Liver (tissue), 9 donors: ENCODE data around the gene TMX2. TPM values are rescaled to one million over a fixed set of nuclear protein-coding genes. Genes with fewer than 3 reads are reported as not detected.
A peak's percentile ranks its signal among the peaks of the same experiment; 100 is the strongest.

ENCODE experiments used
- DNase-seq: peaks from one replicate; pipeline ENCODE4 v3.0.0-alpha.2; 2017; ENCODE audit warnings: low spot score
- H3K27ac ChIP-seq, 2 donors: one replicate each; pipeline ENCODE4 v1.7.0; 2013; ENCODE audit warnings: inconsistent platforms in 2 of 2, low read length in 2 of 2, control low read depth in 1 of 2, low read depth in 1 of 2, mild to moderate bottlenecking in 1 of 2
- H3K27me3 ChIP-seq, 4 donors: one replicate each; pipeline versions ENCODE4 v1.6.1 to v1.7.0; 2013; ENCODE audit warnings: low read length in 3 of 4, inconsistent platforms in 1 of 4, mild to moderate bottlenecking in 1 of 4, moderate library complexity in 1 of 4; ENCODE audit not compliant: control insufficient read depth in 4 of 4, insufficient read depth in 4 of 4
- H3K36me3 ChIP-seq, 4 donors: one replicate each; pipeline versions ENCODE4 v1.6.1 to v1.7.0; 2013; ENCODE audit warnings: low read length in 3 of 4, mild to moderate bottlenecking in 3 of 4, low read depth in 1 of 4, moderate library complexity in 1 of 4; ENCODE audit not compliant: control insufficient read depth in 4 of 4, insufficient read depth in 3 of 4
- H3K4me1 ChIP-seq, 4 donors: one replicate each; pipeline versions ENCODE4 v1.6.1 to v1.7.0; 2013; ENCODE audit warnings: low read length in 3 of 4, mild to moderate bottlenecking in 3 of 4, moderate library complexity in 1 of 4; ENCODE audit not compliant: control insufficient read depth in 4 of 4, insufficient read depth in 4 of 4
- H3K4me3 ChIP-seq, 3 donors: one replicate each; pipeline versions ENCODE4 v1.6.1 to v1.7.0; 2013; ENCODE audit warnings: low read length in 3 of 3, control low read depth in 1 of 3, low read depth in 1 of 3, mild to moderate bottlenecking in 1 of 3
- H3K9ac ChIP-seq, 2 donors: one replicate each; pipeline ENCODE4 v1.7.0; 2013; ENCODE audit warnings: low read length in 2 of 2, mild to moderate bottlenecking in 2 of 2, moderate library complexity in 2 of 2, control low read depth in 1 of 2, low read depth in 1 of 2
- H3K9me3 ChIP-seq, 4 donors: one replicate each; pipeline versions ENCODE4 v1.6.1 to v1.7.0; 2013; ENCODE audit warnings: low read length in 3 of 4; ENCODE audit not compliant: control insufficient read depth in 4 of 4
- ATF3 ChIP-seq: IDR thresholded peaks from 2 replicates; pipeline ENCODE4 v1.6.1; 2016; ENCODE audit warnings: antibody characterized with exemption
- EGR1 ChIP-seq, 2 donors: IDR thresholded peaks; 2 replicates each; pipeline ENCODE4 v1.6.1; 2016 to 2018; ENCODE audit warnings: antibody characterized with exemption in 2 of 2, low read depth in 2 of 2
- FOXA1 ChIP-seq: IDR thresholded peaks from 2 replicates; pipeline ENCODE4 v1.6.1; 2016; ENCODE audit warnings: antibody characterized with exemption
- FOXA2 ChIP-seq: IDR thresholded peaks from 2 replicates; pipeline ENCODE4 v1.6.1; 2016; ENCODE audit warnings: antibody characterized with exemption
- GABPA ChIP-seq, 2 donors: IDR thresholded peaks in 1 of 2; conservative IDR thresholded peaks in 1 of 2; 2 replicates each; pipeline ENCODE4 v1.6.1; 2016; ENCODE audit warnings: antibody characterized with exemption in 2 of 2, mild to moderate bottlenecking in 1 of 2, moderate library complexity in 1 of 2
- HNF4A ChIP-seq, 2 donors: conservative IDR thresholded peaks; 2 replicates each; pipeline ENCODE4 v1.6.1; 2016; ENCODE audit warnings: antibody characterized with exemption in 2 of 2, mild to moderate bottlenecking in 2 of 2
- HNF4G ChIP-seq: IDR thresholded peaks from 2 replicates; pipeline ENCODE4 v1.6.1; 2016; ENCODE audit warnings: antibody characterized with exemption
- JUND ChIP-seq, 2 donors: IDR thresholded peaks; 2 replicates each; pipeline ENCODE4 v1.6.1; 2016; ENCODE audit warnings: antibody characterized with exemption in 2 of 2
- NR2F2 ChIP-seq: IDR thresholded peaks from 2 replicates; pipeline ENCODE4 v1.6.1; 2016; ENCODE audit warnings: antibody characterized with exemption
- SP1 ChIP-seq: IDR thresholded peaks from 2 replicates; pipeline ENCODE4 v1.6.1; 2018; ENCODE audit warnings: antibody characterized with exemption, mild to moderate bottlenecking
- YY1 ChIP-seq: IDR thresholded peaks from 2 replicates; pipeline ENCODE4 v1.6.1; 2016; ENCODE audit warnings: antibody characterized with exemption, mild to moderate bottlenecking
- WGBS: extraction: QIAGEN DNeasy Blood & Tissue Kit; methylation state at CpG from one replicate; pipeline ENCODE4 v1.1.7; 2013; 5-methylcytosine and 5-hydroxymethylcytosine counted together
- polyA plus RNA-seq, 2 donors: library from polyadenylated mRNA; stranded (reverse) in 1 of 2; unstranded in 1 of 2; fragments of 200-250 nt in 1 of 2; fragments of >200 nt in 1 of 2; fragmentation: Nextera tagmentation in 1 of 2; extraction: Ambion mirVana in 1 of 2; gene quantifications; one replicate each; pipeline versions ENCODE4 v1.2.1 to v1.2.3, GENCODE V29; 2013 to 2015
- total RNA-seq, 2 donors: library from RNA; depleted of rRNA; stranded (reverse); fragments of >200 nt; gene quantifications; one replicate each; pipeline ENCODE4 v1.2.3, GENCODE V29; 2014
- TF ChIP-seq, protein P1 (sequence below): fragments of 150-350 bp; IDR thresholded peaks from 2 replicates; pipeline ENCODE4 v1.5.1; 2017; ENCODE audit warnings: improper control_type of control experiment, low read depth, low read length; ENCODE audit not compliant: missing input control
- TF ChIP-seq, protein P2 (sequence below): IDR thresholded peaks from 2 replicates; pipeline ENCODE4 v1.6.1; 2016; ENCODE audit warnings: antibody characterized with exemption
- TF ChIP-seq, protein P3 (sequence below): IDR thresholded peaks from 2 replicates; pipeline ENCODE4 v1.6.1; 2016; ENCODE audit warnings: antibody characterized with exemption
- TF ChIP-seq, protein P4 (sequence below): IDR thresholded peaks from 2 replicates; pipeline ENCODE4 v1.6.1; 2016; ENCODE audit warnings: antibody characterized with exemption, mild to moderate bottlenecking
- donor health status: healthy.
- donor health status: healthy.
- donor health status: healthy.
- donor health status: healthy.
- donor health status: healthy.

Gene TMX2
- total and polyA plus RNA-seq, 4 donors: 43.3 to 70.9 (median 59.1) TPM

GRCh38 chr11:57764566-57764965 lies 52.2 kb downstream of the TMX2 start:
- Histone ChIP-seq H3K4me1 (peaks cover 10 to 42% (median 33%) of the 10 kb centered on the region in 4 donors), H3K4me3 (peak overlapping the region in 2 of 3 donors; percentile 74 to 95), H3K27me3 (no peaks in the 10 kb centered on the region), H3K9me3 (no peaks in the 10 kb centered on the region), H3K27ac (peak overlapping the region; percentile 19 to 55), H3K9ac (no peak overlapping the region), H3K36me3 (no peaks in the 10 kb centered on the region)
- 9% methylated on average over 2 of the region's 2 CpGs for WGBS
- no peak for DNase-seq
- no peak for TF ChIP-seq FOXA1
- TF ChIP-seq, protein P1, sequence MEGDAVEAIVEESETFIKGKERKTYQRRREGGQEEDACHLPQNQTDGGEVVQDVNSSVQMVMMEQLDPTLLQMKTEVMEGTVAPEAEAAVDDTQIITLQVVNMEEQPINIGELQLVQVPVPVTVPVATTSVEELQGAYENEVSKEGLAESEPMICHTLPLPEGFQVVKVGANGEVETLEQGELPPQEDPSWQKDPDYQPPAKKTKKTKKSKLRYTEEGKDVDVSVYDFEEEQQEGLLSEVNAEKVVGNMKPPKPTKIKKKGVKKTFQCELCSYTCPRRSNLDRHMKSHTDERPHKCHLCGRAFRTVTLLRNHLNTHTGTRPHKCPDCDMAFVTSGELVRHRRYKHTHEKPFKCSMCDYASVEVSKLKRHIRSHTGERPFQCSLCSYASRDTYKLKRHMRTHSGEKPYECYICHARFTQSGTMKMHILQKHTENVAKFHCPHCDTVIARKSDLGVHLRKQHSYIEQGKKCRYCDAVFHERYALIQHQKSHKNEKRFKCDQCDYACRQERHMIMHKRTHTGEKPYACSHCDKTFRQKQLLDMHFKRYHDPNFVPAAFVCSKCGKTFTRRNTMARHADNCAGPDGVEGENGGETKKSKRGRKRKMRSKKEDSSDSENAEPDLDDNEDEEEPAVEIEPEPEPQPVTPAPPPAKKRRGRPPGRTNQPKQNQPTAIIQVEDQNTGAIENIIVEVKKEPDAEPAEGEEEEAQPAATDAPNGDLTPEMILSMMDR: no peak
- peak; percentile 38 to 65 for TF ChIP-seq HNF4A (conservative IDR thresholded peaks at IDR 0.05)
- TF ChIP-seq NR2F2: no peak
- no peak for TF ChIP-seq FOXA2
- TF ChIP-seq, protein P2, sequence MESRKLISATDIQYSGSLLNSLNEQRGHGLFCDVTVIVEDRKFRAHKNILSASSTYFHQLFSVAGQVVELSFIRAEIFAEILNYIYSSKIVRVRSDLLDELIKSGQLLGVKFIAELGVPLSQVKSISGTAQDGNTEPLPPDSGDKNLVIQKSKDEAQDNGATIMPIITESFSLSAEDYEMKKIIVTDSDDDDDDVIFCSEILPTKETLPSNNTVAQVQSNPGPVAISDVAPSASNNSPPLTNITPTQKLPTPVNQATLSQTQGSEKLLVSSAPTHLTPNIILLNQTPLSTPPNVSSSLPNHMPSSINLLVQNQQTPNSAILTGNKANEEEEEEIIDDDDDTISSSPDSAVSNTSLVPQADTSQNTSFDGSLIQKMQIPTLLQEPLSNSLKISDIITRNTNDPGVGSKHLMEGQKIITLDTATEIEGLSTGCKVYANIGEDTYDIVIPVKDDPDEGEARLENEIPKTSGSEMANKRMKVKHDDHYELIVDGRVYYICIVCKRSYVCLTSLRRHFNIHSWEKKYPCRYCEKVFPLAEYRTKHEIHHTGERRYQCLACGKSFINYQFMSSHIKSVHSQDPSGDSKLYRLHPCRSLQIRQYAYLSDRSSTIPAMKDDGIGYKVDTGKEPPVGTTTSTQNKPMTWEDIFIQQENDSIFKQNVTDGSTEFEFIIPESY: no peak
- no peak for TF ChIP-seq JUND (IDR thresholded peaks at IDR 0.05)

GRCh38 chr11:57764972-57765371 lies 52.6 kb downstream of the TMX2 start:
- Histone ChIP-seq H3K9me3 (no peaks in the 10 kb centered on the region), H3K27me3 (no peaks in the 10 kb centered on the region), H3K9ac (no peak overlapping the region), H3K27ac (peak overlapping the region in 1 of 2 donors; percentile 55), H3K4me3 (peak overlapping the region in 2 of 3 donors; percentile 74 to 95), H3K4me1 (peaks cover 10 to 45% (median 36%) of the 10 kb centered on the region in 4 donors), H3K36me3 (no peaks in the 10 kb centered on the region)
- no peak for TF ChIP-seq ATF3
- no peak for TF ChIP-seq GABPA (IDR thresholded peaks at IDR 0.05 in 1 of 2, conservative IDR thresholded peaks at IDR 0.05 in 1 of 2)
- TF ChIP-seq SP1: no peak
- no peak for TF ChIP-seq HNF4G
- TF ChIP-seq EGR1 (IDR thresholded peaks at IDR 0.05; ENCODE audit: low read depth in 2 of 2): no peak
- TF ChIP-seq HNF4A (conservative IDR thresholded peaks at IDR 0.05): no peak
- 24% methylated on average over 2 of the region's 2 CpGs for WGBS
- no peak for DNase-seq

- H3K4me3 ChIP-seq: no peak overlapping the region
- TF ChIP-seq NR2F2 (peak; percentile 18), YY1 (peak; percentile 69), FOXA1 (no peak), EGR1 (IDR thresholded peaks at IDR 0.05; ENCODE audit: low read depth in 2 of 2) (peak in 1 of 2 donors; percentile 31), JUND (IDR thresholded peaks at IDR 0.05) (peak in 1 of 2 donors; percentile 32), HNF4A (conservative IDR thresholded peaks at IDR 0.05) (peak; percentile 48 to 66)
- TF ChIP-seq, protein P2: peak; percentile 16
- TF ChIP-seq, protein P3, sequence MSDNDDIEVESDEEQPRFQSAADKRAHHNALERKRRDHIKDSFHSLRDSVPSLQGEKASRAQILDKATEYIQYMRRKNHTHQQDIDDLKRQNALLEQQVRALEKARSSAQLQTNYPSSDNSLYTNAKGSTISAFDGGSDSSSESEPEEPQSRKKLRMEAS: no peak
- TF ChIP-seq, protein P4, sequence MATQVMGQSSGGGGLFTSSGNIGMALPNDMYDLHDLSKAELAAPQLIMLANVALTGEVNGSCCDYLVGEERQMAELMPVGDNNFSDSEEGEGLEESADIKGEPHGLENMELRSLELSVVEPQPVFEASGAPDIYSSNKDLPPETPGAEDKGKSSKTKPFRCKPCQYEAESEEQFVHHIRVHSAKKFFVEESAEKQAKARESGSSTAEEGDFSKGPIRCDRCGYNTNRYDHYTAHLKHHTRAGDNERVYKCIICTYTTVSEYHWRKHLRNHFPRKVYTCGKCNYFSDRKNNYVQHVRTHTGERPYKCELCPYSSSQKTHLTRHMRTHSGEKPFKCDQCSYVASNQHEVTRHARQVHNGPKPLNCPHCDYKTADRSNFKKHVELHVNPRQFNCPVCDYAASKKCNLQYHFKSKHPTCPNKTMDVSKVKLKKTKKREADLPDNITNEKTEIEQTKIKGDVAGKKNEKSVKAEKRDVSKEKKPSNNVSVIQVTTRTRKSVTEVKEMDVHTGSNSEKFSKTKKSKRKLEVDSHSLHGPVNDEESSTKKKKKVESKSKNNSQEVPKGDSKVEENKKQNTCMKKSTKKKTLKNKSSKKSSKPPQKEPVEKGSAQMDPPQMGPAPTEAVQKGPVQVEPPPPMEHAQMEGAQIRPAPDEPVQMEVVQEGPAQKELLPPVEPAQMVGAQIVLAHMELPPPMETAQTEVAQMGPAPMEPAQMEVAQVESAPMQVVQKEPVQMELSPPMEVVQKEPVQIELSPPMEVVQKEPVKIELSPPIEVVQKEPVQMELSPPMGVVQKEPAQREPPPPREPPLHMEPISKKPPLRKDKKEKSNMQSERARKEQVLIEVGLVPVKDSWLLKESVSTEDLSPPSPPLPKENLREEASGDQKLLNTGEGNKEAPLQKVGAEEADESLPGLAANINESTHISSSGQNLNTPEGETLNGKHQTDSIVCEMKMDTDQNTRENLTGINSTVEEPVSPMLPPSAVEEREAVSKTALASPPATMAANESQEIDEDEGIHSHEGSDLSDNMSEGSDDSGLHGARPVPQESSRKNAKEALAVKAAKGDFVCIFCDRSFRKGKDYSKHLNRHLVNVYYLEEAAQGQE: no peak
Observed at GRCh38 chr11:57770793-57771192, 58.4 kb downstream of the TMX2 start.

More at GRCh38 chr11:57770793-57771192, 58.4 kb downstream of the TMX2 start:
- Histone ChIP-seq H3K36me3 (no peaks in the 10 kb centered on the region), H3K4me1 (peaks cover 15 to 55% (median 50%) of the 10 kb centered on the region in 4 donors), H3K9me3 (no peaks in the 10 kb centered on the region), H3K27ac (peak overlapping the region in 1 of 2 donors; percentile 11), H3K9ac (no peak overlapping the region), H3K27me3 (no peaks in the 10 kb centered on the region)
- 3% methylated on average over 1 of the region's 1 CpG for WGBS
- DNase-seq: no peak
